ENCODE results near the gene GSX2. TPM values are rescaled to one million over a fixed set of nuclear protein-coding genes. Genes with fewer than 3 reads are reported as not detected.

The GSX2 gene
- total and polyA plus RNA-seq, 2 of the 13 experiments (the other 11 are each of a cell fraction or from before 2014, with no cell fraction given), result not detected

DNA sequence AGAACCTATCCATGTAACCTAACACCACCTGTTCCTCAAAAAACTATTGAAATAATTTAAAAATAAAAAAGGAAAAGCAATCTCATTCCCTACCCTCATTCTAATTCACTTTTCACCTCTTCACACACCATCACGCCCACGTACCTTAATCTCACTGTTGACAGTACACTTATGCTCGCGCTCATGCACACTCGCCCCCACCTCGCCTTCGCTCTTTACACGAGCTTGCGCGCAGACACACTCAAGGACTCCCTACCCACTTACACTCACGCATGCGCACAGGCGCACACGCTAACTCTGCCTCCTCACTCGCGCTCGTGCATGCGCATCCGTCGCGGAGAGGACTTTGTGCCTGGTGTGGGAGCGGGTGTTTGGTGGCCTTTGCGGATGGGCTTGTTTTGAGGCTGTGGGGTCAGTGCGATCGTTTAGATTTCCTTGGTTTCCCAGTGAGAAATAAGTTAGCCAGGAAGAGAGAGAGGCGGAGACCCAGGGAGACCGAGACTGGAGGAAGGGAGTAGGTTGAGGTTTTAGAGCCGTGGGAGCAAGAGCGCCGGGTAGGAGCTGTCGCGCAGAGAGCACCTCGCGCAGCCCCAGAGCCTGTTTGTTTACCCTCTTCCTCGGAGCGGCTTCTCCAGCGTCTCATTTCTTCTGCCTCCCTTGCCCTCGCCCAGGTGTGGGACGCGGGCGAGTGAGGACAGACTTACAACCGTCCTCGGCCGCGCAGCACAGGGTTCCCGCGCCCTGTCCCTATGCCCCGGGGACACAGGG lies 8.1 kb upstream of the GSX2 start (continued):
- TF ChIP-seq HDAC2 (CRISPR knock-in tag; IDR thresholded peaks at IDR 0.05) (no peak; the same call in 1 of the 2 replicates), NONO (IDR thresholded peaks at IDR 0.05) (no peak), NONO (CRISPR knock-in tag; conservative IDR thresholded peaks at IDR 0.05) (no peak; the same call in 1 of the 2 replicates), ZNF644 (CRISPR knock-in tag; IDR thresholded peaks at IDR 0.05; ENCODE audit: low read depth) (no peak), ZNF232 (CRISPR knock-in tag; IDR thresholded peaks at IDR 0.05; ENCODE audit: borderline replicate concordance) (no peak), ELF4 (CRISPR knock-in tag; IDR thresholded peaks at IDR 0.05; ENCODE audit: borderline replicate concordance) (no peak), ARHGAP35 (CRISPR knock-in tag; IDR thresholded peaks at IDR 0.05; ENCODE audit: borderline replicate concordance) (0 out of 2 replicates have a peak, but pooled peaks have one; percentile 69), THYN1 (CRISPR knock-in tag; IDR thresholded peaks at IDR 0.05; ENCODE audit: borderline replicate concordance, low read depth) (no peak), RBFOX2 (IDR thresholded peaks at IDR 0.05; ENCODE audit: low read depth, low read length) (peak; percentile 58), IKZF4 (CRISPR knock-in tag; IDR thresholded peaks at IDR 0.05; ENCODE audit: borderline replicate concordance, low read depth, not compliant biosample characterization) (no peak), U2AF2 (IDR thresholded peaks at IDR 0.05; ENCODE audit: low read depth, low read length) (no peak), ETV5 (CRISPR knock-in tag; IDR thresholded peaks at IDR 0.05; ENCODE audit: borderline replicate concordance) (peak; percentile 12; the same call in 1 of the 2 replicates), ZNF549 (CRISPR knock-in tag; IDR thresholded peaks at IDR 0.05) (no peak), ZNF501 (CRISPR knock-in tag; IDR thresholded peaks at IDR 0.05) (peak; percentile 67; the same call in 1 of the 2 replicates), MAF1 (CRISPR knock-in tag; IDR thresholded peaks at IDR 0.05; ENCODE audit: borderline replicate concordance) (no peak), SRY (CRISPR knock-in tag; IDR thresholded peaks at IDR 0.05) (no peak), ZNF253 (CRISPR knock-in tag; IDR thresholded peaks at IDR 0.05; ENCODE audit: borderline replicate concordance) (no peak), HES4 (CRISPR knock-in tag; IDR thresholded peaks at IDR 0.05; ENCODE audit: borderline replicate concordance) (peak; percentile 46; the same call in 1 of the 2 replicates), ZFP1 (CRISPR knock-in tag; IDR thresholded peaks at IDR 0.05) (no peak), ZNF354B (CRISPR knock-in tag; IDR thresholded peaks at IDR 0.05) (no peak), ARID3A (IDR thresholded peaks at IDR 0.05; ENCODE audit: low read depth, low read length) (no peak), ARNT2 (CRISPR knock-in tag; IDR thresholded peaks at IDR 0.05; ENCODE audit: low read depth) (no peak)
- TF ChIP-seq, protein P1, sequence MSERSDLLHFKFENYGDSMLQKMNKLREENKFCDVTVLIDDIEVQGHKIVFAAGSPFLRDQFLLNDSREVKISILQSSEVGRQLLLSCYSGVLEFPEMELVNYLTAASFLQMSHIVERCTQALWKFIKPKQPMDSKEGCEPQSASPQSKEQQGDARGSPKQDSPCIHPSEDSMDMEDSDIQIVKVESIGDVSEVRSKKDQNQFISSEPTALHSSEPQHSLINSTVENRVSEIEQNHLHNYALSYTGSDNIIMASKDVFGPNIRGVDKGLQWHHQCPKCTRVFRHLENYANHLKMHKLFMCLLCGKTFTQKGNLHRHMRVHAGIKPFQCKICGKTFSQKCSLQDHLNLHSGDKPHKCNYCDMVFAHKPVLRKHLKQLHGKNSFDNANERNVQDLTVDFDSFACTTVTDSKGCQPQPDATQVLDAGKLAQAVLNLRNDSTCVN (CRISPR knock-in tag; IDR thresholded peaks at IDR 0.05; ENCODE audit: borderline replicate concordance), result no peak
- TF ChIP-seq, protein P2, sequence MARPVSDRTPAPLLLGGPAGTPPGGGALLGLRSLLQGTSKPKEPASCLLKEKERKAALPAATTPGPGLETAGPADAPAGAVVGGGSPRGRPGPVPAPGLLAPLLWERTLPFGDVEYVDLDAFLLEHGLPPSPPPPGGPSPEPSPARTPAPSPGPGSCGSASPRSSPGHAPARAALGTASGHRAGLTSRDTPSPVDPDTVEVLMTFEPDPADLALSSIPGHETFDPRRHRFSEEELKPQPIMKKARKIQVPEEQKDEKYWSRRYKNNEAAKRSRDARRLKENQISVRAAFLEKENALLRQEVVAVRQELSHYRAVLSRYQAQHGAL (CRISPR knock-in tag; IDR thresholded peaks at IDR 0.05; ENCODE audit: not compliant biosample characterization), result no peak

Data from HepG2 (cell line).